Pancreas (tissue), 10 donors: ENCODE data around the gene CEP85L. TPM values are rescaled to one million over a fixed set of nuclear protein-coding genes. Genes with fewer than 3 reads are reported as not detected.
A peak's percentile ranks its signal among the peaks of the same experiment; 100 is the strongest.

Source experiments
- ATAC-seq, 4 donors: fragments of 200-7000 bp; cut with Tn5 transposase; one replicate each; pipeline versions ENCODE4 v1.8.0 to v1.9.1; 2020; ENCODE audit warnings: mild to moderate bottlenecking in 4 of 4, moderate library complexity in 4 of 4
- DNase-seq, 6 donors: peaks; one replicate each; pipeline ENCODE4 v3.0.0-alpha.2; 2020
- FAIRE-seq: peaks from 2 replicates; lab custom pipeline; 2012; peaks lifted over from hg19 to GRCh38; lab: Jason Lieb, UNC
- H3K27ac ChIP-seq, 4 donors: fragments of 200-600 bp; sonication (generic); 1 replicate in 3 of 4; 2 replicates in 1 of 4; pipeline versions ENCODE4 v1.5.0 to v1.8.0; 2020
- H3K27me3 ChIP-seq, 4 donors: fragments of 200-600 bp; one replicate each; pipeline ENCODE4 v1.8.0; 2021
- H3K36me3 ChIP-seq, 3 donors: fragments of 200-600 bp; sonication (generic) in 1 of 3; one replicate each; pipeline versions ENCODE4 v1.5.0 to v1.8.0; 2020 to 2021
- H3K4me1 ChIP-seq, 3 donors: fragments of 200-600 bp; one replicate each; pipeline ENCODE4 v1.8.0; 2021
- H3K4me3 ChIP-seq, 4 donors: fragments of 200-600 bp; sonication (generic) in 2 of 4; one replicate each; pipeline versions ENCODE4 v1.5.0 to v1.8.0; 2020 to 2021
- H3K9me3 ChIP-seq, 4 donors: fragments of 200-600 bp; one replicate each; pipeline ENCODE4 v1.8.0; 2021
- CTCF ChIP-seq, 4 donors: fragments of 200-600 bp; sonication (generic) in 3 of 4; IDR thresholded peaks; one replicate each; pipeline versions ENCODE4 v1.5.0 to v1.8.0; 2021; ENCODE audit warnings: antibody characterized with exemption in 4 of 4
- whole genome bisulfite sequencing, 2 donors: extraction: QIAGEN DNeasy Blood & Tissue Kit; methylation state at CpG; one replicate each; pipeline ENCODE4 v1.1.7; 2013; 5-methylcytosine and 5-hydroxymethylcytosine counted together
- intact Hi-C, 3 donors: fragments of 100-400 bp; cut with DNase I; formaldehyde crosslinking; loops; one replicate each; pipeline versions ENCODE4 v1.11.1 to v1.14.2; 2022
- polyA plus RNA-seq, 2 donors: library from polyadenylated mRNA; stranded (reverse); fragments of 200-250 nt; gene quantifications; one replicate each; pipeline ENCODE4 v1.2.3, GENCODE V29; 2013
- total RNA-seq, 6 donors: library from RNA; stranded (reverse); fragmentation: NEBNext Ultra II Directional in 4 of 6; extraction: Animal tissue kit (Norgen Biotek cat#: 25700) in 4 of 6; gene quantifications; one replicate each; pipeline versions ENCODE4 v1.2.1 to v1.2.4, GENCODE V29; 2021 to 2023
- donor health status: healthy with polysubstance abuse.
- donor health status: DM: no; HTN: no; CAD: no; lungs with moderate emphysema.
- donor health status: DM: no; HTN: no; CAD: no.
- donor health status: control.
- donor health status: control.
- donor health status: Bipolar disorder and iron deficiency.
- donor health status: DM: yes; HTN: yes; CAD: no.
- donor health status: DM: no; HTN: no; CAD: no.
- donor health status: DM: no; HTN: no; CAD: no.
- donor health status: DM: yes; HTN: yes; CAD: no.

Gene CEP85L
- total and polyA plus RNA-seq, 8 donors = 1.1 to 8.1 (median 6.1) TPM

- intact Hi-C loops = loop anchor here in 1 of 3 donors (10.0 kb wide), 1 partner anchor 221 kb away; no protein-coding TSS in a partner anchor
- Histone ChIP-seq H3K27ac (no peak overlapping the region), H3K4me3 (no peak overlapping the region), H3K36me3 (no peaks in the 10 kb centered on the region), H3K9me3 (no peaks in the 10 kb centered on the region), H3K4me1 (peaks cover 0 to 6% (median 0%) of the 10 kb centered on the region in 3 donors), H3K27me3 (no peaks in the 10 kb centered on the region)
- FAIRE-seq (no peak), DNase-seq (no peak), ATAC-seq (peak in 1 of 4 donors; percentile 44)
- 66 to 78% methylated on average over 10 of the region's 10 CpGs for WGBS, 2 donors
- TF ChIP-seq CTCF (IDR thresholded peaks at IDR 0.05) = no peak
Measured at GRCh38 chr6:118663993-118664985, 12.9 kb upstream of the CEP85L start.

DNA sequence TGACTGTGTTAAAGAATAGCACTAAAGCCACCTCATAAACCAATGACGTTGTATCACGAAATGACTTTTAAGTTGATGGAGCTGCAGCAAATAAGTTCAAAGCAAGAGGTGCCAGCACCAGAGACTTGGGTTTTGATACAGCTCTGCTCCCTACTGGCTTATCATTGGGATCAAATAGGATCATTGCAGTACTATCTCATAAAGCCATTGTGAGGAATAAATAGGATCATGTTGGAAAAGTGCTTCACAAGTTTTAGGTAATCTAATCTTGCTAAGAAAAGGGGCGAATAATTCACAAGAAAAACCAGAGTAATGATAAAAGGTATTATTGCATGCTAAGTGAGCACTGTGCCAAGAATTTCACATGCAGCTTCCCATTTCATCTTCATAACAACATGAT, 10.4 kb upstream of the CEP85L start:
- H3K4me3 ChIP-seq = no peak overlapping the region
- intact Hi-C loops = loop anchor here in 1 of 3 donors (10.0 kb wide), 1 partner anchor 223 kb away; no protein-coding TSS in a partner anchor
- no peaks in the 10 kb centered on the region for H3K9me3 ChIP-seq
- TF ChIP-seq CTCF (IDR thresholded peaks at IDR 0.05) = no peak
- FAIRE-seq (no peak), DNase-seq (no peak), ATAC-seq (no peak)
- WGBS, 2 donors = 86 to 89% methylated on average over 3 of the region's 3 CpGs
- H3K27ac ChIP-seq = no peak overlapping the region
- H3K36me3 ChIP-seq = no peaks in the 10 kb centered on the region
- H3K27me3 ChIP-seq = no peaks in the 10 kb centered on the region
- no peaks in the 10 kb centered on the region for H3K4me1 ChIP-seq

- H3K4me3 ChIP-seq = no peak overlapping the region
- no peak overlapping the region for H3K27ac ChIP-seq
- H3K9me3 ChIP-seq = no peaks in the 10 kb centered on the region
- H3K27me3 ChIP-seq = no peaks in the 10 kb centered on the region
- ATAC-seq = no peak
- DNase-seq = peak in 1 of 6 donors; percentile 17
- TF ChIP-seq CTCF (IDR thresholded peaks at IDR 0.05) = no peak
- H3K36me3 ChIP-seq = no peaks in the 10 kb centered on the region
- FAIRE-seq = no peak
- H3K4me1 ChIP-seq = no peaks in the 10 kb centered on the region
- intact Hi-C loops = loop anchor here in 1 of 3 donors (10.0 kb wide), 1 partner anchor 225 kb away; no protein-coding TSS in a partner anchor
Measured at GRCh38 chr6:118660218-118660569, 8.8 kb upstream of the CEP85L start.

DNA sequence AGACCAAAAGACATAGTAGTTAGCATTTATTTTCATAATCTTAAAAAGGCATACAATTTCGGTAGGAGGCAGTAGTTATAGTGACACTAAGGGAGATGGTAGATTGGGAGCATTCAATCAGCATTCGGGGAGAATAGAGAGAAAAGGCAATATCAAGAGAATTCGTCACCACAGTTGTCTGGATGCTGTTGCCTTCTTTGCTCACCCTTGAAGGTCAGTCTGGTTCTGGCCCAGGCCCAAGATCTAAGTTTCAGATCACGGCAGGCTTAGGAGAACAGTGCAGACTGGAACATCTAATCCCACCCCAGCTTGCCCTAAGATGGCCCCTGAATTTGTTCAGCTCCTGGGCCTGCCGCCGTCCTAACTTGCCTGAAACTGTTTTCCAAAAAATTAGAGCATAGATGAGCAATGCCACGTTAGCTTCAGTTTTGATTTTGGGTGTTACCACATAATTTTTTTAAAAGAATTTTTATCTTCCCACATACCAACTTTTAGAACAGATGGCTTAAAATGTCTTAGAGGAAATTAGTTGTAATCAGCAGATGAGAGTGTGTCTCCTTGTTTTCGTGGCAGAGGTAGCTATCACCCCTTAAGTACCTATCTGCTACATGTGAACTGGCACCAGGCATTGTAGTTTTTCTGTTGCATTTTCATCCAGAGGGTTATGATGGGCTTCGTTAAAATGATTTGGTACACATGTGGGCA, 8.3 kb upstream of the CEP85L start:
- Histone ChIP-seq H3K4me1 (no peaks in the 10 kb centered on the region), H3K27ac (no peak overlapping the region), H3K27me3 (no peaks in the 10 kb centered on the region), H3K4me3 (no peak overlapping the region), H3K36me3 (no peaks in the 10 kb centered on the region), H3K9me3 (no peaks in the 10 kb centered on the region)
- no peak for TF ChIP-seq CTCF (IDR thresholded peaks at IDR 0.05)
- ATAC-seq (no peak), FAIRE-seq (no peak), DNase-seq (no peak)
- intact Hi-C loops = loop anchor here in 1 of 3 donors (10.0 kb wide), 1 partner anchor 225 kb away; no protein-coding TSS in a partner anchor
- WGBS, 2 donors = 71 to 73% methylated on average over 9 of the region's 9 CpGs
